Fibroblast of mammary gland (primary cell): ENCODE results near the gene LTF.
A peak's percentile ranks its signal among the peaks of the same experiment; 100 is the strongest.
"Not testable (repeated sequence)": the region's sequence is repeated elsewhere in the genome, so short reads cannot be mapped to it uniquely, and the experiment has no call there.

Source experiments
- DNase-seq: peaks from one replicate; pipeline ENCODE4 v3.0.0-alpha.2; 2010; ENCODE audit warnings: low read depth
- H3K4me3 ChIP-seq: 2 replicates; pipeline ENCODE4 v1.5.1; 2011; ENCODE audit warnings: low read depth, mild to moderate bottlenecking, low read length, moderate library complexity; ENCODE audit not compliant: control insufficient read depth
- TF ChIP-seq, protein P1 (sequence below): conservative IDR thresholded peaks from 2 replicates; pipeline ENCODE4 v1.5.1; 2011; ENCODE audit warnings: low read depth, low read length, inconsistent platforms; ENCODE audit not compliant: control insufficient read depth, insufficient read depth

Gene LTF

DNA sequence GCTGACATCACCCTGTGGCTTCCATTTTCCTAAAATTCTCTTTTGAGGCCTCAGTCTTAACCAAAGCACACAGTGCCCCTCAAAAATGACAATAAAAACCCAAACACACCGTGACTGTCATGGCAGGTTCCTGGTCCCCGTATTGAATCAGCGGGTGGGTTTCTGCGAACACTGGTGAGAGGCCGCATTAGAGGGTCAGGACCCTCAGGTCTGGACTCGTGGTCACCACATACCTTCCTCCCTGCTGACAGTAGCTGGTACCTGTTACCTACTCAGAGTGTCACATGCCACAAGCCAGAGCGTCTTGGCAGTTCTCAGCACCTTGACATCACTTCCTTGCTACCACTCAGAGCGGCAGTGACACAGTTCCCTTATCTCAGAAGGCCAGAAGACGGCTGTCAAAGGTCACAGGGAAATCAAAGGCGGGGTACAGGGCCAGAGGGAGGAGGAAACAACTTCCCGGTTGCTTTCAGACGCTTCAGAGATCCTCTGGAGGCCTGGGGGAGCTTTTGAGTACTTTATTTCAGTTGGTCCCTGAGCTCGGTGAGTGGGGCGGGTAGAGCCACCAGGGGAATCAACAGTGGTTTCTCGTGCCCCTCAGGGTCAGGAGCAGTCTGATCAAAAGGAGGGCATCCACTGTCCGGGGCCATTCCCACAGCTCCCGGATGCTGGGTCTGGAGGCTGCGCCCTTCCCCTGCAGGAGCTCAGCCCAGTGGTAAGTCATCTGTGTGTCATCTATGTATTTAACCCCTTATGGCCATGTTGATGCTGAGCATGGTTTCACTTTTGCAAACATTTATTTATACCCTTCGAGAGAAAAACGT is 57.7 kb downstream of the LTF start, which contains the start of the genes CCR5AS and CCRL2:
Gene CCR5AS (minus strand): TSS at position 279 of the 824 bp plus-strand sequence.
Gene CCRL2 (plus strand): TSS at position 472 of the 824 bp plus-strand sequence. CDS start 821 bp downstream, outside the sequence.
- DNase-seq, result peak; percentile 12
- no peak within 1 kb of the TSS for H3K4me3 ChIP-seq
- TF ChIP-seq, protein P1, sequence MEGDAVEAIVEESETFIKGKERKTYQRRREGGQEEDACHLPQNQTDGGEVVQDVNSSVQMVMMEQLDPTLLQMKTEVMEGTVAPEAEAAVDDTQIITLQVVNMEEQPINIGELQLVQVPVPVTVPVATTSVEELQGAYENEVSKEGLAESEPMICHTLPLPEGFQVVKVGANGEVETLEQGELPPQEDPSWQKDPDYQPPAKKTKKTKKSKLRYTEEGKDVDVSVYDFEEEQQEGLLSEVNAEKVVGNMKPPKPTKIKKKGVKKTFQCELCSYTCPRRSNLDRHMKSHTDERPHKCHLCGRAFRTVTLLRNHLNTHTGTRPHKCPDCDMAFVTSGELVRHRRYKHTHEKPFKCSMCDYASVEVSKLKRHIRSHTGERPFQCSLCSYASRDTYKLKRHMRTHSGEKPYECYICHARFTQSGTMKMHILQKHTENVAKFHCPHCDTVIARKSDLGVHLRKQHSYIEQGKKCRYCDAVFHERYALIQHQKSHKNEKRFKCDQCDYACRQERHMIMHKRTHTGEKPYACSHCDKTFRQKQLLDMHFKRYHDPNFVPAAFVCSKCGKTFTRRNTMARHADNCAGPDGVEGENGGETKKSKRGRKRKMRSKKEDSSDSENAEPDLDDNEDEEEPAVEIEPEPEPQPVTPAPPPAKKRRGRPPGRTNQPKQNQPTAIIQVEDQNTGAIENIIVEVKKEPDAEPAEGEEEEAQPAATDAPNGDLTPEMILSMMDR, result no peak

DNA sequence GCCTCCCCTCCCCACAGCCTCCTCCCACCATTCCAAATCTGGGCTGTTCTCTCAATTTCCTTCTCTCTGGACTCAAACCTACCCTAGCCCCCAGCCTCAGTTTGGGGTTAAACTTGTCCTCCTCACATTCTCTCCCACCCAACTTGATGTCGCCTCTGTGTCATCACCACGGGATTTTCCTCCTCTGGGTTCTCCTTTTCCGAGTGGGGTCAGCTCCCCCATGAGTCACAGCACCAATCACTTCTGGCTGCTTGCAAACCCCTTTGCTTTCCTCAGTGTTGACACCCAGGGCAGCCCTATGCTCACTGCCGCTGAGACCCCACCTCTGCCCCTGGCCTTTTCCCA is 58.3 kb downstream of the LTF start:
- TF ChIP-seq, protein P1, result no peak
- H3K4me3 ChIP-seq, result no peak overlapping the region
- no peak for DNase-seq

DNA sequence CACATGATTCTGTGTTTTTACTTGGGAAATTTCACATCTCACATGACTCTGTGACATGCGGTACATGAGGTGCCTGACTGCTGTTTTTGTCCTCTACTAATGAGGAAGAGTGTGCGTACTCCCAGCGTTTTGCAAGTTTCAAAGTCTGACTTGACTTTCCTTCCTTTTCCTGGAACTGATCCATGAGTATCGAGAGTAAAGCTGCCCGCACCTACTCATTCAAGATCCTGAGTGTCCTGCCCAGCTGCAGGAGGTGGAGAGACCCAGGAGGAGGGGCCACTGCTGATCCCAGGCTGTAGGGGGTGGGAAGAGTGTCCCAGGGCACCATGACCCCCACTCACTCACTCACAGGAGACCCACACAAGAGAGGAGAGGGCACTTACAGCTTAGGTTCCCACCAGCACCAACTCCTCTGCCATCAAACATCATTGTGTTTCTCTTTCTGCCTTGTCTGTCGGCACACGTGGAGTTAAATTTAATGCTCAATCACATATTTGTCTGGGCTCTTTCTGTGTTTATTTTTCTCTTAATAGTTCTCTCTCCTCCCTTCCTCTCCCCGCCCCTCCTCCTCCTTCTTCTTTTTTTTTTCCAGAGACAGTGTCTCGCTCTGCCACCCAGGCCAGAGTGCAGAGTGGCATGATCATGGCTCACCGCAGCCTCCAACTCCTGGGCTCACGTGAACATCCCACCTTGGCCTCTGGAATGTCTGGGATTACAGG is 59.2 kb downstream of the LTF start:
- H3K4me3 ChIP-seq, result no peak overlapping the region
- DNase-seq, result no peak

DNA sequence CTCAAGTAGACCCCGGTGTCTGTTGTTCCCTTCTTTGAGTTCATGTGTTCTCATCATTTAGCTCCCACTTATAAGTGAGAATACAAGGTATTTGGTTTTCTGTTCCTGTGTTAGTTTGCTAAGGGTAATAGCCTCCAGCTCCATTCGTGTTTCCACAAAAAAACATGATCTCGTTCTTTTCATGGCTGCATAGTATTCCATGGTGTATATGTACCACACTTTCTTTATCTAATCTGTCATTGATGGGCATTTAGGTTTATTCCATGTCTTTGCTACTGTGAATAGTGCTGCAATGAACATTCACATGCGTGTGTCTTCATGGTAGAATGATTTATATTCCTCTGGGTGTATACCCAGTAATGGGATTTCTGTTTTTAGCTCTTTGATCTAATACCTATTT is 61.8 kb downstream of the LTF start:
- not testable (repeated sequence) for DNase-seq, H3K4me3 ChIP-seq

More for the DNA sequence above, 59.2 kb downstream of the LTF start:
- TF ChIP-seq, protein P1, result no peak

DNA sequence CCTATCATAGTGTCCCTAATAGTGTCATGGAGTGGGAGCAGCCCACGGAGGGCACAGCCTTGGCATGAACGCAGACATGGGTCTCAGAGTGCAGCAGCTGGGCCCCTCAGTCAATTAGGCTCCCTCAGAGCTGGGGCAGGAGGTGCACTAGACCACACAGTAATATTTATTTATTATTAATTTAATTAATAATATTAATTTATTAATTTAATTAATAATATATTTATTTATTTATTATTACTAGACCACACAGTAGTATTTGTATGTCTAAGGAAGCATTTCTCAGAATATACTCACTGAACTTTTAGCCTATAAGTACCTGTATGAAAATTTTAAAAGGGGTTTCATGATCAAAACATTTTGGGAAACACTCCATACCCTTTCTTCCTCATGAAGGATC is 63.1 kb downstream of the LTF start:
- TF ChIP-seq, protein P1, result no peak
- no peak for DNase-seq
- no peak overlapping the region for H3K4me3 ChIP-seq

DNA sequence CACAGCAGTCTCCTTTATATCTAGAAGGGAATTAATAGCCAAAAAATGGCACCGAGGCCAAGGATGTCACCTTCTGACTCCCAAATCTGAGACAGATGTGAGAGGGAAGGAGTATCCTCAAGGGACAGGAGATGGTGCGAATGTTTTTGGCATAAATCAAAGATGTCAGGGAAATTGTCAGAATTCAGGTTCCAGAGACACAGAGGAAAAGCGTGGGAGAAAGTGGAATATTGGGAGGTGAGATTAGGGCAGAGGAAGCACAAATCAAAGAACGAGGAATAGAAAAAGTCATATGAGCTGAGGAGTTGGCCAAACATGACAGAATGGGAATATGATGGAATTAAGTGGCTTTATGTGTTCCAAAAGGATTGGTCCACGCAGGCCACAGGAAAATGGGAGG is 63.9 kb downstream of the LTF start:
- TF ChIP-seq, protein P1, result no peak
- H3K4me3 ChIP-seq, result no peak overlapping the region
- DNase-seq, result no peak
